GM12878 (cell line): ENCODE measurements around the gene PPME1. TPM values are rescaled to one million over a fixed set of nuclear protein-coding genes. Genes with fewer than 3 reads are reported as not detected.

Experiments
- ATAC-seq: fragments of 200-7000 bp; cut with Tn5 transposase; 3 replicates; pipeline ENCODE4 v1.9.1; 2020; ENCODE audit warnings: mild to moderate bottlenecking, moderate library complexity
- BruUV-seq: library from RNA; stranded (reverse); fragments of 400-500 nt; replicated peaks from 2 replicates; lab custom pipeline; 2021; lab: Mats Ljungman, UMichigan
- CTCF ChIA-PET: fragments of 300-600 bp; sonication (Branson Sonifier 250); formaldehyde crosslinking; extraction: SDS; loops from one replicate; lab custom pipeline; 2021; ENCODE audit warnings: inconsistent platforms; lab: Yijun Ruan, JAX
- POLR2A ChIA-PET: fragments of 350-600 bp; formaldehyde crosslinking; extraction: SDS; loops from one replicate; lab custom pipeline; 2021; ENCODE audit warnings: inconsistent platforms; lab: Charles Lee
- RAD21 ChIA-PET: fragments of 300-600 bp; sonication (Branson Sonifier 250); formaldehyde crosslinking; loops from one replicate; lab custom pipeline; 2023; ENCODE audit warnings: antibody characterized with exemption; ENCODE audit not compliant: unreplicated experiment; lab: Charles Lee
- SMC1A ChIA-PET: fragments of 300-600 bp; sonication (Branson Sonifier 250); formaldehyde crosslinking; loops from one replicate; lab custom pipeline; 2023; ENCODE audit not compliant: unreplicated experiment, uncharacterized antibody; lab: Charles Lee
- DNase-seq: peaks from one replicate; pipeline ENCODE4 v3.0.0-alpha.2; 2011; ENCODE audit warnings: low read depth, low spot score
- FAIRE-seq: peaks from 3 replicates; lab custom pipeline; 2011; peaks lifted over from hg19 to GRCh38; lab: Jason Lieb, UNC
- H2AFZ ChIP-seq: 2 replicates; pipeline ENCODE4 v1.6.0; 2011; ENCODE audit warnings: low read depth, low read length, control low read depth; ENCODE audit not compliant: control insufficient read depth
- H3K27ac ChIP-seq: 2 replicates; pipeline ENCODE4 v1.5.1; 2011; ENCODE audit warnings: control low read depth; ENCODE audit not compliant: control insufficient read depth, insufficient read depth
- H3K27me3 ChIP-seq, 2 experiments: replicated peaks in 1 of 2; 2 replicates each; pipeline versions ENCODE4 v1.6.0 to v1.6.1; 2011; ENCODE audit warnings: low read length in 1 of 2; ENCODE audit not compliant: control insufficient read depth in 2 of 2, insufficient read depth in 2 of 2
- H3K36me3 ChIP-seq, 2 experiments: 2 replicates each; pipeline ENCODE4 v1.5.1; 2011; ENCODE audit warnings: low read length in 1 of 2; ENCODE audit not compliant: control insufficient read depth in 2 of 2, insufficient read depth in 2 of 2
- H3K4me1 ChIP-seq: 2 replicates; pipeline ENCODE4 v1.6.1; 2011; ENCODE audit warnings: mild to moderate bottlenecking, low read length, moderate library complexity, mixed read lengths; ENCODE audit not compliant: control insufficient read depth, insufficient read depth
- H3K4me2 ChIP-seq: 2 replicates; pipeline ENCODE4 v1.6.0; 2011; ENCODE audit warnings: control low read depth; ENCODE audit not compliant: control insufficient read depth, insufficient read depth
- H3K4me3 ChIP-seq: fragments of 200-600 bp; sonication (generic); 2 replicates; pipeline ENCODE4 v1.5.1; 2016
- H3K79me2 ChIP-seq: 2 replicates; pipeline ENCODE4 v1.6.0; 2011; ENCODE audit warnings: low read length; ENCODE audit not compliant: control insufficient read depth, insufficient read depth
- H3K9ac ChIP-seq: 2 replicates; pipeline ENCODE4 v1.8.0; 2011; ENCODE audit warnings: low read length, control low read depth, mixed read lengths; ENCODE audit not compliant: control insufficient read depth, insufficient read depth
- H3K9me3 ChIP-seq: replicated peaks from 3 replicates; pipeline ENCODE4 v1.5.1; 2011; ENCODE audit warnings: mild to moderate bottlenecking, low read length; ENCODE audit not compliant: control insufficient read depth, insufficient read depth
- H4K20me1 ChIP-seq: 2 replicates; pipeline ENCODE4 v1.6.0; 2011; ENCODE audit not compliant: control insufficient read depth, insufficient read depth
- CHD2 ChIP-seq: IDR thresholded peaks from 2 replicates; pipeline ENCODE4 v1.6.1; 2011; ENCODE audit warnings: low read depth, low read length, improper control_type of control experiment, borderline replicate concordance
- FOXM1 ChIP-seq: IDR thresholded peaks from 2 replicates; pipeline ENCODE4 v1.6.1; 2012; ENCODE audit warnings: low read depth, mild to moderate bottlenecking, inconsistent platforms, low read length, moderate library complexity
- JUND ChIP-seq: IDR thresholded peaks from 2 replicates; pipeline ENCODE4 v1.6.1; 2012; ENCODE audit warnings: low read depth, mild to moderate bottlenecking, low read length, improper control_type of control experiment, moderate library complexity
- MEF2B ChIP-seq: fragments of 450-650 bp; IDR thresholded peaks from 2 replicates; pipeline ENCODE4 v1.6.1; 2018; ENCODE audit warnings: mild to moderate bottlenecking, moderate library complexity; ENCODE audit not compliant: partially characterized antibody, poor library complexity, severe bottlenecking
- RAD21 ChIP-seq: IDR thresholded peaks from 2 replicates; pipeline ENCODE4 v1.6.1; 2011; ENCODE audit warnings: mild to moderate bottlenecking, low read depth, low read length, moderate library complexity; ENCODE audit not compliant: insufficient read depth
- SREBF2 ChIP-seq: IDR thresholded peaks from 2 replicates; pipeline ENCODE4 v1.6.1; 2012; ENCODE audit warnings: mild to moderate bottlenecking, low read length
- ZBTB4 ChIP-seq: fragments of 450-650 bp; formaldehyde crosslinking; IDR thresholded peaks from 2 replicates; pipeline ENCODE4 v1.4.0; 2022; ENCODE audit warnings: mild to moderate bottlenecking, moderate library complexity
- ZNF384 ChIP-seq: IDR thresholded peaks from 2 replicates; pipeline ENCODE4 v1.6.1; 2012; ENCODE audit warnings: low read depth, mild to moderate bottlenecking, low read length, improper control_type of control experiment, borderline replicate concordance
- ZNF622 ChIP-seq: fragments of 450-650 bp; IDR thresholded peaks from 2 replicates; pipeline ENCODE4 v1.6.1; 2017; ENCODE audit warnings: mild to moderate bottlenecking, inconsistent platforms
- WGBS: methylation state at CpG from one replicate; pipeline ENCODE4 v1.1.6; 2016; ENCODE audit warnings: low lambda C conversion rate; ENCODE audit not compliant: insufficient replicate concordance, insufficient coverage; ENCODE audit errors: missing lambda C conversion rate; 5-methylcytosine and 5-hydroxymethylcytosine counted together
- in situ Hi-C: fragments of 300-500 bp; cut with MboI; formaldehyde crosslinking; loops from 9 replicates; pipeline ENCODE4 v1.14.3; 2018; ENCODE audit warnings: mixed read lengths
- intact Hi-C: fragments of 100-400 bp; cut with micrococcal nuclease; formaldehyde crosslinking; loops from one replicate; pipeline ENCODE4 v1.14.2; 2022; ENCODE audit not compliant: unreplicated experiment
- polyA plus RNA-seq, 11 experiments: library from polyadenylated mRNA; depleted of rRNA in 4 of 11; unstranded in 6 of 11; stranded (reverse) in 5 of 11; fragments of >200 nt; fragmentation: Nextera tagmentation in 4 of 11; fragmentation: Illumina TruSeq in 1 of 11; extraction: Ambion mirVana in 4 of 11; extraction: Trizol in 1 of 11; gene quantifications; 1 replicate in 1 of 11; 2 replicates in 10 of 11; pipeline versions ENCODE4 v1.2.1 to v1.2.3, GENCODE V29; 2011 to 2016; ENCODE audit warnings: inconsistent platforms in 2 of 11, missing spikeins in 2 of 11, low read depth in 1 of 11
- total RNA-seq, 4 experiments: library from RNA; depleted of rRNA in 3 of 4; stranded (reverse); fragments of >200 nt in 3 of 4; fragmentation: Illumina TruSeq in 1 of 4; extraction: Trizol in 1 of 4; gene quantifications; 2 replicates each; pipeline versions ENCODE4 v1.2.1 to v1.2.3, GENCODE V29; 2013 to 2021

The PPME1 gene
- total and polyA plus RNA-seq, 10 of the 15 experiments (the other 5 are each of a cell fraction or from before 2014, with no cell fraction given): 3.1 to 51.4 (median 20.8) TPM

DNA sequence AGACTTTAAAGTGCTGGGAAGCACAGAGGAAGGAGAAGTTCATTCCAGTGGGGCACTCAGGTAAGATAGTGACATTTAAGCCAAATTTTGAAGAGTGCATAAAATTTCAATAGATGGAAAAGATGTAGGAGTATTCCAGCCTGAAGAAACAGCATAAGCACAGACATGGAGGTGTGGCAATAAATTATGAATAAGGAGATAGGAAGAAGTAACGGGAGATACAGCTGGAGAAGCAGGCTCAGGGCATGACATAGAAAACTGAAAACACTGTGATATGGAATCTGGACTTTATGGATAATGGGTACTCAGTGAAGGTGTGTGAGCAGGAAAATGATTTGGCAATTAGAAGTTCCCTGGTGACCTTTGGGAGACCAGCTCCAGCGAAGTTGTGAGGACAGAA is 107.0 kb downstream of the PPME1 start:
- whole genome bisulfite sequencing: 17% methylated on average over 2 of the region's 2 CpGs
- POLR2A ChIA-PET: no interaction called here
- no peak for ATAC-seq
- H3K36me3 ChIP-seq: no peaks in the 10 kb centered on the region
- TF ChIP-seq SREBF2 (no peak), RAD21 (no peak), CHD2 (no peak), ZNF384 (no peak), ZNF622 (no peak), MEF2B (no peak)
- TF ChIP-seq, all 136 proteins: peak for 0
- Histone ChIP-seq H2AFZ (no peak overlapping the region), H3K79me2 (no peaks in the 10 kb centered on the region), H3K27ac (no peak overlapping the region), H3K4me3 (no peak overlapping the region), H3K9ac (no peak overlapping the region), H3K27me3 (peaks cover 0 to 3% of the 10 kb centered on the region in 2 experiments; a peak in 2 of 4 replicates), H3K4me1 (no peaks in the 10 kb centered on the region), H3K9me3 (no peaks in the 10 kb centered on the region; the same call in 1 of the 3 replicates), H4K20me1 (no peaks in the 10 kb centered on the region), H3K4me2 (no peak overlapping the region)
- DNase-seq (no peak), FAIRE-seq (no peak)
- SMC1A ChIA-PET: no interaction called here
- intact Hi-C loops: no loop called here
- no TSS peak for BruUV-seq
- in situ Hi-C loops: no loop called here
- CTCF ChIA-PET: interaction anchor here (1.2 to 1.6 kb wide), 2 partner anchors 19 to 22 kb away, joined by 3 to 7 read pairs; no protein-coding TSS in a partner anchor
- RAD21 ChIA-PET: no interaction called here

DNA sequence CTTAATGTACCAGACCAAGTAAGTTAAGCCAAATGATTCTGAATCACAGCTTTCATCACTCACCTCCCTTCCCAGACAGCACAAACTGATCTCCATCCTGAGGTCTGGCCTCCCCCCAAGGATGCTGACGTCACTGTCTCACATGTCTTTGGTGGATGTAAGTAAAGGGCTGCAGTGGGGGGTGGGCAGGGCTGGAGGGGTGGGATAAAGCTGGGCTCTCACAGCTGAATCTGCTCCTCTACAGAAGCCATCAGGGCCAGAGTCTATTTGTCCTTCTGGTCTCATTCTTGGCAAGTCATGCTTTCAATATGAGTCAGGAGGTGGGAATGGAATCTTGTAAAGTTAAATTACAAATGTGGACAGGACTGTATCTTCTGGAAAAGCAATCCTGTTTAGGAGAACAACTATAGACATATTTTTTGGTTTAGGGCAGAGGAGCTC is 107.7 kb downstream of the PPME1 start:
- in situ Hi-C loops: no loop called here
- 0% methylated on average over 1 of the region's 1 CpG for WGBS

More for the DNA sequence above, 107.7 kb downstream of the PPME1 start:
- H3K36me3 ChIP-seq: no peaks in the 10 kb centered on the region
- no peak for TF ChIP-seq FOXM1
- TF ChIP-seq JUND: no peak
- TF ChIP-seq ZBTB4 (CRISPR knock-in tag): no peak
- no peaks in the 10 kb centered on the region; the same call in 1 of the 3 replicates for H3K9me3 ChIP-seq
- DNase-seq (no peak), ATAC-seq (no peak), FAIRE-seq (no peak)
- H3K4me1 ChIP-seq: no peaks in the 10 kb centered on the region
- H3K27ac ChIP-seq: no peak overlapping the region
- no peak overlapping the region for H3K4me3 ChIP-seq
- SMC1A ChIA-PET: no interaction called here
- intact Hi-C loops: no loop called here
- peaks cover 0 to 3% of the 10 kb centered on the region in 2 experiments; a peak in 2 of 4 replicates for H3K27me3 ChIP-seq
- no peak overlapping the region for H3K4me2 ChIP-seq
- no peak overlapping the region for H3K9ac ChIP-seq
- no peaks in the 10 kb centered on the region for H4K20me1 ChIP-seq
- H3K79me2 ChIP-seq: no peaks in the 10 kb centered on the region
- no TSS peak for BruUV-seq
- POLR2A ChIA-PET: no interaction called here
- CTCF ChIA-PET: interaction anchor here (0.6 to 1.4 kb wide), 3 partner anchors 18 to 513 kb away, joined by 3 read pairs; no protein-coding TSS in a partner anchor
- no peak overlapping the region for H2AFZ ChIP-seq
- RAD21 ChIA-PET: interaction anchor here (1.4 kb wide), 1 partner anchor 23 kb away, joined by 5 read pairs; no protein-coding TSS in a partner anchor
